Right lobe of liver (tissue), 6 donors: ENCODE measurements around the gene SLC7A4. TPM values are rescaled to one million over a fixed set of nuclear protein-coding genes. Genes with fewer than 3 reads are reported as not detected.

Experiments used
- ATAC-seq, 4 donors: fragments of 200-7000 bp; cut with Tn5 transposase; one replicate each; pipeline ENCODE4 v1.9.1; 2020; ENCODE audit warnings: mild to moderate bottlenecking in 4 of 4, moderate library complexity in 4 of 4
- DNase-seq, 3 donors: peaks; one replicate each; pipeline ENCODE4 v3.0.0-alpha.2; 2020
- H3K27ac ChIP-seq, 3 donors: fragments of 200-600 bp; one replicate each; pipeline ENCODE4 v1.8.0; 2022
- H3K27me3 ChIP-seq, 2 donors: fragments of 200-600 bp; one replicate each; pipeline ENCODE4 v1.8.0; 2022
- H3K36me3 ChIP-seq, 4 donors: fragments of 200-600 bp; sonication (generic) in 1 of 4; one replicate each; pipeline versions ENCODE4 v1.5.1 to v1.8.0; 2017 to 2022; ENCODE audit warnings: control low read depth in 1 of 4
- H3K4me1 ChIP-seq, 4 donors: fragments of 200-600 bp; sonication (generic) in 1 of 4; one replicate each; pipeline versions ENCODE4 v1.5.1 to v1.8.0; 2017 to 2022; ENCODE audit warnings: control low read depth in 1 of 4
- H3K4me3 ChIP-seq, 3 donors: fragments of 200-600 bp; one replicate each; pipeline ENCODE4 v1.8.0; 2022
- H3K9me3 ChIP-seq, 4 donors: fragments of 200-600 bp; sonication (generic) in 1 of 4; one replicate each; pipeline versions ENCODE4 v1.5.1 to v1.8.0; 2017 to 2022; ENCODE audit warnings: control low read depth in 1 of 4
- CTCF ChIP-seq, 4 donors: fragments of 200-600 bp in 3 of 4; fragments of 450-650 bp in 1 of 4; IDR thresholded peaks; one replicate each; pipeline versions ENCODE4 v1.5.1 to v1.8.0; 2016 to 2022; ENCODE audit warnings: antibody characterized with exemption in 4 of 4, mild to moderate bottlenecking in 2 of 4
- POLR2A ChIP-seq: fragments of 450-650 bp; IDR thresholded peaks from one replicate; pipeline ENCODE4 v1.6.1; 2017; ENCODE audit warnings: antibody characterized with exemption, mild to moderate bottlenecking
- WGBS: methylation state at CpG from one replicate; pipeline ENCODE4 v1.1.6; 2018; ENCODE audit warnings: low coverage, low lambda C conversion rate; ENCODE audit not compliant: insufficient coverage; ENCODE audit errors: missing lambda C conversion rate; 5-methylcytosine and 5-hydroxymethylcytosine counted together
- intact Hi-C, 2 donors: fragments of 100-400 bp; cut with DNase I; formaldehyde crosslinking; loops; one replicate each; pipeline versions ENCODE4 v1.11.2 to v1.14.1; 2022
- microRNA counts: library from miRNA; unstranded; fragments of <30 nt; microRNA quantifications from one replicate; lab custom pipeline; 2016
- microRNA-seq, 2 donors: library from miRNA; unstranded; fragments of <30 nt; microRNA quantifications; one replicate each; pipeline ENCODE4, GENCODE V29; 2019 to 2020
- small RNA-seq, 2 experiments: library from RNA; depleted of rRNA; stranded (forward); fragments of <200 nt; gene quantifications; one replicate each; pipeline ENCODE3, GENCODE V24; 2016
- total RNA-seq, 6 experiments: library from RNA; depleted of rRNA in 2 of 6; stranded (reverse); fragments of >200 nt in 2 of 6; fragmentation: NEBNext Ultra II Directional in 3 of 6; extraction: Animal tissue kit (Norgen Biotek cat#: 25700) in 3 of 6; gene quantifications; one replicate each; pipeline versions ENCODE4 v1.1.0 to v1.2.4, GENCODE V29; 2016 to 2023
- donor health status: DM: no; HTN: yes; CAD: no.
- donor health status: DM: no; HTN: no; CAD: no.
- donor health status: DM: no; HTN: no; CAD: no.
- donor health status: DM: no; HTN: yes; CAD: no.
- donor health status: DM: no; HTN: yes; CAD: no.

SLC7A4 gene
- total RNA-seq, 6 experiments from 2014 or later: 0.12 to 0.35 (median 0.18) TPM; not detected in 1

GRCh38 chr22:20980523-20980922 lies 51.8 kb downstream of the SLC7A4 start:
- H3K4me1 ChIP-seq: peaks cover 0 to 24% (median 5%) of the 10 kb centered on the region in 4 donors
- intact Hi-C loops: no loop called here
- H3K36me3 ChIP-seq: peaks cover 0 to 4% (median 0%) of the 10 kb centered on the region in 4 donors
- H3K4me3 ChIP-seq: no peak overlapping the region
- H3K9me3 ChIP-seq: no peaks in the 10 kb centered on the region
- no peaks in the 10 kb centered on the region for H3K27me3 ChIP-seq
- no peak for TF ChIP-seq POLR2A
- no peak for TF ChIP-seq CTCF (IDR thresholded peaks at IDR 0.05)
- no peak overlapping the region for H3K27ac ChIP-seq
- ATAC-seq (no peak), DNase-seq (no peak)
- 100% methylated on average over 4 of the region's 4 CpGs for WGBS

- WGBS: 0% methylated on average over 1 of the region's 13 CpGs
- no peaks in the 10 kb centered on the region for H3K27me3 ChIP-seq
- peaks cover 0 to 2% (median 0%) of the 10 kb centered on the region in 4 donors for H3K36me3 ChIP-seq
- TF ChIP-seq CTCF (IDR thresholded peaks at IDR 0.05) (no peak), POLR2A (no peak)
- peak overlapping the region in 1 of 3 donors; percentile 13 for H3K27ac ChIP-seq
- no peaks in the 10 kb centered on the region for H3K9me3 ChIP-seq
- peak in 2 of 4 donors; percentile 10 to 25 for ATAC-seq
- H3K4me1 ChIP-seq: peaks cover 0 to 24% (median 5%) of the 10 kb centered on the region in 4 donors
- H3K4me3 ChIP-seq: peak overlapping the region; percentile 7 to 33 (median 25)
- intact Hi-C loops: no loop called here
- peak in 2 of 3 donors; percentile 45 to 67 for DNase-seq
These were observed 52.4 kb downstream of the SLC7A4 start for GRCh38 chr22:20979940-20980453.

DNA sequence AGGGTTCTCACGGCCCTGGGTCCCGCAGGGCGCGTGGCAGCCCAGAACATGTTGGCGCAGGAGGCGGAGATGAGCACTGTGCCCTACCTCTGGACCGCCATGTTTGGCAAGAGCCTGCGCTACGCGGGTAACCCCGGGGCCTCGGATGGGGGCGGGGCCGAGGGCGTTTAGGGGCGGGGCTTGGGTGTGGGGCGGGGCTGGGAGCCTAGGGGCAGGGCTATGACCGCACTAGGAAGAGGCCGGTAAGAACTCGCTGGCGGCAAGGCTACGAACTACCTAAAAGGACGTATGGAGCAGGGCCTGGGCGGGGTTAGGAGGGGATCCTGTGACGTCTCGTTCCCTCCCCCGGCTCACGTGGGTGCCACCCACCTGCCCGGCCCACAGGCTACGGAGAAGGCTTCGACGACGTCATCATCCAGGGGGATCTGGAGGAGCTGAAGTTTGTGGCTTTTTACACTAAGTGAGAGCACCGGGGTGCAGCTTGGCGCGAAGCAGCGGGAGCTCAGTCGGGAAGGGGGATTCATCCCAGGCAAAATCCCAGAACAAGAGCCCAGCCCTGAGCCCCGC lies 53.0 kb downstream of the SLC7A4 start:
- no CpG with 5 or more reads among the region's 39 CpGs for WGBS
- TF ChIP-seq POLR2A (no peak), CTCF (IDR thresholded peaks at IDR 0.05) (no peak)
- ATAC-seq (peak; percentile 65 to 74 (median 68)), DNase-seq (peak; percentile 72 to 87 (median 73))
- Histone ChIP-seq H3K36me3 (peaks cover 0 to 2% (median 0%) of the 10 kb centered on the region in 4 donors), H3K4me1 (peaks cover 0 to 24% (median 5%) of the 10 kb centered on the region in 4 donors), H3K9me3 (no peaks in the 10 kb centered on the region), H3K4me3 (peak overlapping the region; percentile 7 to 33 (median 25)), H3K27me3 (no peaks in the 10 kb centered on the region), H3K27ac (peak overlapping the region in 1 of 3 donors; percentile 13)
- intact Hi-C loops: no loop called here

MicroRNAs within 50 kb of the gene (microRNA counts, 767-probe panel; counts per million panel counts)
- 237 counts per million for microRNA hsa-miR-649 (lab: Ali Mortazavi, UCI)

Small RNA genes lying within 50 kb of the gene (microRNA-seq; reads per million reads assigned to microRNA genes)
- gene MIR649: 0 reads per million in 2 donors

Small RNA genes lying within 50 kb of the gene (small RNA-seq; reads per million reads assigned to genes)
- gene MIR649: 0 reads per million in 2 experiments

Other genes with a start within 250 kb of the SLC7A4 start
- gene PI4KA, start 173.8 kb downstream of the SLC7A4 start, total RNA-seq: 10 to 100 TPM; 35.3 to 55.4 (median 47.7) TPM
- 10 to 100 TPM; 17.6 to 27.0 (median 22.4) TPM for gene SNAP29, start 173.6 kb downstream of the SLC7A4 start, total RNA-seq
- gene CRKL, start 115.2 kb downstream of the SLC7A4 start, total RNA-seq: 10 to 100 TPM; 27.5 to 53.1 (median 35.2) TPM
- gene AIFM3, start 65.3 kb downstream of the SLC7A4 start, total RNA-seq: 1 to 10 TPM in 3 of 6 experiments, under 1 TPM in 3; 0.37 to 1.4 (median 1.0) TPM
- gene LZTR1, start 50.3 kb downstream of the SLC7A4 start, total RNA-seq: 10 to 100 TPM; 22.7 to 33.3 (median 27.0) TPM
- gene THAP7, start 30.4 kb downstream of the SLC7A4 start, total RNA-seq: 10 to 100 TPM in 5 of 6 experiments, 1 to 10 TPM in 1; 9.3 to 32.5 (median 15.6) TPM
- 1 to 10 TPM in 1 of 6 experiments, under 1 TPM in 4, not detected in 1; 0.09 to 1.4 (median 0.42) TPM for gene P2RX6, start 17.4 kb downstream of the SLC7A4 start, total RNA-seq
- not detected for gene LRRC74B, start 13.4 kb upstream of the SLC7A4 start, total RNA-seq